Parathyroid adenoma (tissue), 2 donors: ENCODE results near the gene TMEM128.

Source experiments
- H2AFZ ChIP-seq: fragments of 300-600 bp; sonication (generic); one replicate; pipeline ENCODE4 v1.7.0; 2017; ENCODE audit warnings: antibody characterized with exemption, mild to moderate bottlenecking
- H3K27ac ChIP-seq: fragments of 300-600 bp; sonication (generic); one replicate; pipeline ENCODE4 v1.7.0; 2017
- H3K27me3 ChIP-seq: fragments of 300-600 bp; sonication (generic); one replicate; pipeline ENCODE4 v1.7.0; 2017; ENCODE audit warnings: low read length; ENCODE audit not compliant: control insufficient read depth, insufficient read depth
- H3K36me3 ChIP-seq: fragments of 300-600 bp; sonication (generic); one replicate; pipeline ENCODE4 v1.7.0; 2017; ENCODE audit warnings: low read length; ENCODE audit not compliant: control insufficient read depth, insufficient read depth
- H3K4me1 ChIP-seq: fragments of 300-600 bp; sonication (generic); one replicate; pipeline ENCODE4 v1.7.0; 2017; ENCODE audit warnings: control low read depth
- H3K4me2 ChIP-seq: fragments of 300-600 bp; sonication (generic); one replicate; pipeline ENCODE4 v1.7.0; 2017; ENCODE audit warnings: low read length
- H3K4me3 ChIP-seq: fragments of 300-600 bp; sonication (generic); one replicate; pipeline ENCODE4 v1.7.0; 2017; ENCODE audit warnings: low read depth, low read length
- H3K79me2 ChIP-seq: fragments of 300-600 bp; sonication (generic); one replicate; pipeline ENCODE4 v1.7.0; 2017; ENCODE audit warnings: control low read depth
- H3K9ac ChIP-seq: fragments of 300-600 bp; sonication (generic); one replicate; pipeline ENCODE4 v1.7.0; 2017; ENCODE audit warnings: mild to moderate bottlenecking
- H3K9me3 ChIP-seq: fragments of 300-600 bp; sonication (generic); one replicate; pipeline ENCODE4 v1.7.0; 2017; ENCODE audit warnings: low read length; ENCODE audit not compliant: control insufficient read depth
- CTCF ChIP-seq: fragments of 300-600 bp; sonication (generic); IDR thresholded peaks from one replicate; pipeline ENCODE4 v1.7.0; 2017; ENCODE audit warnings: antibody characterized with exemption, mild to moderate bottlenecking
- donor health status: primary hyperparathyroidism.

Gene TMEM128

GRCh38 chr4:4289597-4289940 lies 41.5 kb upstream of the TMEM128 start:
- Histone ChIP-seq H3K4me3 (peak overlapping the region; percentile 69), H3K4me1 (peaks cover 4% of the 10 kb centered on the region), H3K9ac (no peak overlapping the region), H2AFZ (peak overlapping the region; percentile 81), H3K27me3 (no peaks in the 10 kb centered on the region), H3K36me3 (no peaks in the 10 kb centered on the region), H3K79me2 (peaks cover 19% of the 10 kb centered on the region), H3K9me3 (no peaks in the 10 kb centered on the region), H3K4me2 (peak overlapping the region; percentile 71), H3K27ac (no peak overlapping the region)
- no peak for TF ChIP-seq CTCF

- H3K36me3 ChIP-seq, result no peaks in the 10 kb centered on the region
- no peaks in the 10 kb centered on the region for H3K27me3 ChIP-seq
- peaks cover 4% of the 10 kb centered on the region for H3K4me1 ChIP-seq
- no peak overlapping the region for H3K9ac ChIP-seq
- no peak overlapping the region for H3K27ac ChIP-seq
- no peak for TF ChIP-seq CTCF
- H3K4me3 ChIP-seq, result peak overlapping the region; percentile 69
- H2AFZ ChIP-seq, result no peak overlapping the region
- H3K4me2 ChIP-seq, result peak overlapping the region; percentile 71
- H3K79me2 ChIP-seq, result peaks cover 16% of the 10 kb centered on the region
- no peaks in the 10 kb centered on the region for H3K9me3 ChIP-seq
These were observed 41.0 kb upstream of the TMEM128 start for GRCh38 chr4:4289055-4289454.

GRCh38 chr4:4288098-4288497 lies 40.1 kb upstream of the TMEM128 start:
- no peaks in the 10 kb centered on the region for H3K27me3 ChIP-seq
- H3K9ac ChIP-seq, result no peak overlapping the region
- no peak overlapping the region for H2AFZ ChIP-seq
- H3K4me3 ChIP-seq, result no peak overlapping the region
- peaks cover 8% of the 10 kb centered on the region for H3K79me2 ChIP-seq
- H3K4me2 ChIP-seq, result no peak overlapping the region
- H3K9me3 ChIP-seq, result no peaks in the 10 kb centered on the region
- H3K36me3 ChIP-seq, result no peaks in the 10 kb centered on the region
- no peak for TF ChIP-seq CTCF
- H3K27ac ChIP-seq, result no peak overlapping the region
- peaks cover 4% of the 10 kb centered on the region for H3K4me1 ChIP-seq

GRCh38 chr4:4284827-4285618 lies 37.0 kb upstream of the TMEM128 start:
- Histone ChIP-seq H3K36me3 (no peaks in the 10 kb centered on the region), H3K4me3 (no peak overlapping the region), H3K4me2 (no peak overlapping the region), H3K27ac (no peak overlapping the region), H3K9me3 (no peaks in the 10 kb centered on the region), H3K9ac (no peak overlapping the region), H3K79me2 (peaks cover 3% of the 10 kb centered on the region), H3K4me1 (no peaks in the 10 kb centered on the region), H3K27me3 (no peaks in the 10 kb centered on the region), H2AFZ (no peak overlapping the region)
- TF ChIP-seq CTCF, result no peak

GRCh38 chr4:4281787-4282186 lies 33.8 kb upstream of the TMEM128 start:
- TF ChIP-seq CTCF, result no peak
- Histone ChIP-seq H3K4me1 (no peaks in the 10 kb centered on the region), H3K9ac (no peak overlapping the region), H3K36me3 (no peaks in the 10 kb centered on the region), H3K27ac (no peak overlapping the region), H3K27me3 (no peaks in the 10 kb centered on the region), H2AFZ (no peak overlapping the region), H3K79me2 (no peaks in the 10 kb centered on the region), H3K4me2 (no peak overlapping the region), H3K9me3 (no peaks in the 10 kb centered on the region), H3K4me3 (no peak overlapping the region)
